CD4-positive, alpha-beta T cell treated with Interferon gamma for 1 hour (primary cell): ENCODE data around the gene WIPF1.

Experiments
- DNase-seq: peaks from one replicate; pipeline ENCODE4 v3.0.0-alpha.2; 2020

WIPF1 gene

GRCh38 chr2:174621323-174621722 lies 23.7 kb upstream of the WIPF1 start:
- DNase-seq: no peak

DNA sequence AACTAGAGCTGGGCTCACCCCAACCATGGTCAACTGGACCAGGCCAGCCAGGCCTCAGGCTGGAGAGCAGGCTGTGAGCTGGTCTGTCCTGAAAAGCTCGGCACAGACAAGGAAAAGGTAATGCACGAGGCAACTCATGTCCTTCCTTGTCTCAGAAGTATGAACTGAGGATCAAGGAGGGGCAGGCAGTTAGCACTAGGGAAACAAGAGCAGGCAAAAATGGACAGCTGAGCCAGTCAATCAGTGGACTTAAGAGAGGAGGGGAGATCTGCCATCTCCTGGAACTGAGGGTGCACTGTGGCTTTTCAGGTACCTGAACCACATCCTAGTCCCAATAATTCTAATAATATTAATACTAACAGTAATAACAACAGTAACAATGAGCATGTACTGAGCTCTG lies 20.6 kb upstream of the WIPF1 start:
- DNase-seq: no peak

- DNase-seq: no peak
Observed at GRCh38 chr2:174617718-174618117, 20.1 kb upstream of the WIPF1 start.

DNA sequence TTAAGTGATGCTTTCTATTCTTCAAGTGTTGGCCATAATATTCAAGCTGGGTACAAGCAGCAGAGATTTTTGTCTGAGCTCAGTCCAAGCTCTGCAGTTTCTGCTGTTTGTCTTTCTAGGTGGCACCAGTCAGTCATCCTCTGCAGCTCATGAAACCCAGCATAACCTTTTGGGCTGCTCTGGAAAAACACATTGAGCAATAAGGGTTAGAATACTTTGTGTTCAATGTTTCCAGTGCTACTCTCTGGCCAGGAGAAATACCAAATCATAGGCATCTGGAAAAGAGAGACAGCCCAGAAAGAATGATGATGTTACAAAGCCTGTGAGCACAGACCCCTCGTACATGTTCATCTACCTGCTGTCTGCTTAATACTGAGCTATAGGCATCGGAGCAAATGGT lies 19.5 kb upstream of the WIPF1 start:
- no peak for DNase-seq

GRCh38 chr2:174615871-174616436 lies 18.4 kb upstream of the WIPF1 start:
- DNase-seq: no peak

- DNase-seq: no peak
Observed at GRCh38 chr2:174614261-174614660, 16.7 kb upstream of the WIPF1 start.

DNA sequence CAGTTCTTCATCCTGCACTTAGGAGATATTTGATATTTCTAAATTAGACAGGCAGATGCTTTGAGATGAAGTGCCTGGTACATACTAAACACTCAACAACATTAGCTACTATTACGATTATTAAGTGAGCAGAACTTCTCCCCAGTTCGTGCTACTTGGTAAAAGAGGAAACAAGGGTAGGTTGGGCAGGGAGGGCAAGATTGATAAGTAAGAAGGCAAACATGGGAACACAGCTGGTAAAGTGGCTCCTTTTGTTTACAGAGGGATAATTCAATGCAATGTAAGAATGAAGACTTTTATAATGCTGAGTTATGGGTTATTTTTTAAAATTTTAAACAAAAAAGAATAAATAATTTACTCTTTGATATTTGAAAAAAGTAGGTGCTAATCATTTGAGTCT lies 15.9 kb upstream of the WIPF1 start:
- no peak for DNase-seq

DNA sequence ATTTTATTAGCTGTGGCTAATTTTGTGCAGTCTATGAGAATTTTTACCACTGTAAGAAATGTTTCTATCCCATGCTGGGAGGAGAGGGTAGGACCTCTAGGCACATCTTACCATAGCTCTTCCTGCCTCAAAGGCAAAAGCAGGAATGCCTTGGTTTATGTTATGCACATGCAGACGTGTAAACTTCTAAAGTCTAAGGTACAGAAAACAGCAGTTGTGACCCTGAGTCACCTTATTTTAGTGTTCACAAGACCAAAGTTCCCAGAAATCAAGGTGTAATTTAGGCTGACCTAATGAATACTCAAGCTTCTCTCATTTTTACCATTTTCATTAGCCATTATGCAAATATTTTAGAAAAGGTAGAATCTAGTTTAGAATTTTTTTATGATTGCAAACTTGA lies 15.4 kb upstream of the WIPF1 start:
- DNase-seq: no peak

DNA sequence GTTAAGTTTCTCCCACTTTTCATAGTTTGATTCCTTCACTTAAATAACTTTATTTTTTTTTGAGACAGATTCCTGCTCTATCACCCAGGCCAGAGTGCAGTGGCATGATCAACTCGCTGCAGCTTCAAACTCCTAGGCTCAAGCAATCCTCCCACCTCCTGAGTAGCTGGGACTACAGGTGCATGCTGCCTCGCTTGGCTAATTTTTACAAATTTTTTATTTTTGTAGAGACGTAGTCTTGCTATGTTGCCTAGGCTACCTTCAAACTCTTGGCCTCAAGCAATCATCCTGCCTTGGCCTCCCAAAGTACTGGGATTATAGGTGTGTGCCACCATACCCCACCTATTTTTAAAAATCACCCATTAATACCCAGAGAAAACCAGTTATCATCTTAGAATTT lies 14.2 kb upstream of the WIPF1 start:
- DNase-seq: peak; percentile 26

DNA sequence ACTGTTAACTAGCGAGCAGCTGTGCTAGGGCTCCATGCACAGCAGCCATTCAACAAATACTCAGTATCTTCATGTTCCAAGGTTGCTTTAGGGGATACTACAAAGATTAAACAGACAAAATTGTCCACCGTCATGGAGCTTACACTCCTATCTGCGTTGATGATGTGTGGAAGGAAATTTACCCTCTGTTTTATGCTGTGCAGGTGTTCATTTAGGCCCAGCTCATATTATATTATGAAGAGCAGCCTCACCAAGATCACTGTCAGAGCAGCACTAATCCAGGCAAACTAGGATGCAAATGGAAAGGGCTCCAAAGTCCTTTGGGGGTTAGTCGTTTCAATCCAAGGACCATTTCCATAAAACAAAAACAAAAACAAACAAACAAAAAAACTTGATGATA lies 13.4 kb upstream of the WIPF1 start:
- DNase-seq: no peak

DNA sequence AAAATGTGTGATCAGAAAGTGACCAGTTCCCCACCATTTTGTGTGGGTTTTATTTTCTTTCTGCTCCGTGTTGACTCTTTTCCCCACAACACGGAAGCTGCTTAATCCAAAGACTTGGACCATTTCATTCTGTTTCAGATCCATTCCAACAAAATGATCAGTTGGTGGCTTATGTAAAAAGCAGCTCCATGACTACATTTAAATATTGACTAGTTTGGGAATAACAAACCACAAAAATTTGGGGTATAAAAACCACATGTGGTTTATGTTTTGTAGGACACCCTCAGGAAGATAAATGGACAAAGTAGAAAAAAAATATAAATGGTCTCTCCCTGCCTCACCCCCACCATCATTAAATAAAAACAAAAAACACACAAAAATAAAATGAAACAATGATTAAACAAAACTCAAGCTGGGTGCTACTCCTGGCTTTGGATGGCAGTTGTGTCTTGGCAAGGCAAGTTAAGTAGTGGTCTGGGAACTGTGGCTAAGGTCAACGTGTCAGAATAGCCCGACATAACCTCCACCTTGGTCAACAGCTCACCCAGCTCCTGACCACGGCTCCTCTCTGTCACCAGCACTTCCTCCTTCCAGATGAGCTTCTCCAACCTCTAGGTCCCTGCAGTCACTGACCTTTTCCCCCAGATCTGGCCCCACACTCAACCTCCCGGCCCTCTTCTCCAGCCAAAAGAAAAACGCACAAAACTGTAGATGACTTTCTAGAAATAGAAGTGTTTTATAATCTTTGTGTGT lies 12.8 kb upstream of the WIPF1 start:
- DNase-seq: no peak

GRCh38 chr2:174609261-174609660 lies 11.7 kb upstream of the WIPF1 start:
- DNase-seq: no peak

DNA sequence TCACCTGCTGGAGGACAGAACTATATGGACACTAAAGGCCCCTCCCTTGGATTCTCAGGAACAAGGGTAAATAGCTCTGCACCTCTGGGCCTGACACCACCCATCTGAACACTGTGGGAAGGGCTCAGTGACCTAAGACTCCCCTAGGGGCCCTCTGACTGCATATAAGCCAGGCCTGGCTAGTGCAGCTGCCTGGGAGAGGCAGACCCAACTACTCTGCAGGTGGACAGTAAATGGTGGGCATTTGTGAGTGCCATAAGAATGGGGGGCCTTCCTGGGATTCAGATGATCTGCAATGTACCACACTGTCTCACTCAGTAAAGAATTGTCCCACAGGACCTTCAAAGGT lies 11.2 kb upstream of the WIPF1 start:
- no peak for DNase-seq

GRCh38 chr2:174607989-174608865 lies 10.6 kb upstream of the WIPF1 start:
- DNase-seq: peak; percentile 43

GRCh38 chr2:174607584-174607983 lies 10.0 kb upstream of the WIPF1 start:
- no peak for DNase-seq

DNA sequence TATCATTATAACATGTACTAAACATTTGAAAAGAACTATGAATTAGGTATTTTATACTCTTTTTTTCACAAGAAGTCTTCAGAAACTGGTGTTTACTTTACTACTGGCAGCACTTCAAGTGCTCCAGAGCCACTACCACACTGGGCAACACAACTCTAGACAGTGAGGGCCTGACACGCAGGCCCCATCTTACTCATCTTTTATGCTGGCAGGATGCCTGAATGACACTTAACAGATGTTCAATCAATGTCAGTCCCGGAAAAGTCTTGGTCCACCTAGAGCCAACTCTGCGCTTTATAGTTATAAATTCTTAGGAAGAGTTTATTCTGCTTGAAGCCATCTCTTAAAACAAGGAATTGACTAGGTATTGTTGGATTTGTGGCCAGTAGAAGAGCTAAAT lies 8.7 kb upstream of the WIPF1 start:
- DNase-seq: no peak

GRCh38 chr2:174605687-174606086 lies 8.1 kb upstream of the WIPF1 start:
- no peak for DNase-seq

DNA sequence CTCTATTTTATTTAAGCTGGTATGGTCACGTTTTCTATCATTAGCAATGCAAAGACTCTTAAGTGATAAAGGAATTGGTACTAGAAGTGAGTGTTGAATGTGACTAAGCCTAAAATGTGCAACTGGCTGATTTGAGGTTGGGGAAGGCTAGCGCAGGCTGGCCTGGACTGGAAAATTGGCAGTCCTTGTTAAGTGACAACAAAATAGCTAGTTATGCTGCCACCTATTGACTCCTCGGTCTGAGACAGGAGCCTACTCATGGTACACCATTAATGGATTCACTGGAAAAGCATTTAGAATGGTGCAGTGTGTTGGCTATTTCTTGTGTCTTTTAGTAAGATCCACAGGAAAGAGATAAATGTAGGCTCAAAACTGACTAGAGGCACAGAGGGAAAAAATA lies 5.7 kb upstream of the WIPF1 start:
- DNase-seq: peak; percentile 43

GRCh38 chr2:174602745-174603144 lies 5.1 kb upstream of the WIPF1 start:
- no peak for DNase-seq

- DNase-seq: peak; percentile 31
Observed at GRCh38 chr2:174600349-174600748, 2.7 kb upstream of the WIPF1 start.

- DNase-seq: no peak
Observed at GRCh38 chr2:174599310-174599921, 1.8 kb upstream of the WIPF1 start.

GRCh38 chr2:174597009-174597344 lies 627 bp downstream of the WIPF1 start:
- DNase-seq: no peak

- DNase-seq: no peak
Observed at GRCh38 chr2:174595891-174596397, 1.7 kb downstream of the WIPF1 start.
